GM15510 (cell line): ENCODE measurements around the gene TPM2.

Experiments
- POLR2A ChIP-seq: IDR thresholded peaks from 3 replicates; pipeline ENCODE4 v1.6.1; 2011; ENCODE audit warnings: borderline replicate concordance; ENCODE audit not compliant: insufficient read length; ENCODE audit errors: extremely low read depth

The TPM2 gene

GRCh38 chr9:35680331-35681105 lies 9.2 kb downstream of the TPM2 start:
- TF ChIP-seq POLR2A: no peak

GRCh38 chr9:35679766-35680330 lies 9.9 kb downstream of the TPM2 start:
- no peak for TF ChIP-seq POLR2A

GRCh38 chr9:35679091-35679490 lies 10.6 kb downstream of the TPM2 start:
- TF ChIP-seq POLR2A: no peak

- no peak for TF ChIP-seq POLR2A
These were observed 13.9 kb downstream of the TPM2 start for GRCh38 chr9:35675732-35676392.

GRCh38 chr9:35675204-35675603 lies 14.5 kb downstream of the TPM2 start:
- no peak for TF ChIP-seq POLR2A

GRCh38 chr9:35674025-35674361 lies 15.7 kb downstream of the TPM2 start:
- TF ChIP-seq POLR2A: no peak

- TF ChIP-seq POLR2A: no peak
These were observed 16.3 kb downstream of the TPM2 start, which contains the start of gene CA9 for GRCh38 chr9:35673132-35674024. Gene CA9 (plus strand): TSS chr9:35673928. CDS start chr9:35673960, 32 bp downstream.

GRCh38 chr9:35669331-35670145 lies 20.2 kb downstream of the TPM2 start:
- no peak for TF ChIP-seq POLR2A

GRCh38 chr9:35667939-35668338 lies 21.8 kb downstream of the TPM2 start:
- TF ChIP-seq POLR2A: no peak

- TF ChIP-seq POLR2A: no peak
These were observed 23.2 kb downstream of the TPM2 start for GRCh38 chr9:35666549-35666948.

- no peak for TF ChIP-seq POLR2A
These were observed 23.7 kb downstream of the TPM2 start for GRCh38 chr9:35666045-35666444.

GRCh38 chr9:35665471-35665818 lies 24.3 kb downstream of the TPM2 start:
- TF ChIP-seq POLR2A: no peak

GRCh38 chr9:35664531-35665470 lies 24.9 kb downstream of the TPM2 start, which contains the start of gene ARHGEF39:
Gene ARHGEF39 (minus strand): TSS chr9:35665195. CDS start chr9:35665169, 26 bp downstream.
- peak; percentile 83 for TF ChIP-seq POLR2A
